H54 (cell line): ENCODE measurements around the gene SLC24A5.

Experiments
- DNase-seq: peaks from one replicate; pipeline ENCODE4 v3.0.0; 2011; ENCODE audit warnings: low spot score, mixed read lengths; ENCODE audit not compliant: insufficient read length
- FAIRE-seq: peaks from 3 replicates; lab custom pipeline; 2011; peaks lifted over from hg19 to GRCh38; lab: Jason Lieb, UNC
- POLR2A ChIP-seq: IDR thresholded peaks from 2 replicates; pipeline ENCODE4 v1.6.1; 2011; ENCODE audit warnings: low read depth, mild to moderate bottlenecking, low read length

SLC24A5 gene

GRCh38 chr15:48145923-48146322 is 25.1 kb downstream of the SLC24A5 start:
- no peak for TF ChIP-seq POLR2A
- DNase-seq (no peak), FAIRE-seq (no peak)

- FAIRE-seq (no peak), DNase-seq (no peak)
- no peak for TF ChIP-seq POLR2A
Measured at GRCh38 chr15:48147358-48147757, 26.6 kb downstream of the SLC24A5 start.

GRCh38 chr15:48149858-48150257 is 29.1 kb downstream of the SLC24A5 start:
- DNase-seq (no peak), FAIRE-seq (peak; percentile 33)
- no peak for TF ChIP-seq POLR2A

GRCh38 chr15:48153526-48153925 is 32.7 kb downstream of the SLC24A5 start:
- FAIRE-seq (no peak), DNase-seq (no peak)
- TF ChIP-seq POLR2A: no peak

- DNase-seq: no peak
- no peak for FAIRE-seq
- no peak for TF ChIP-seq POLR2A
Measured at GRCh38 chr15:48168616-48169015, 47.8 kb downstream of the SLC24A5 start.

- no peak for TF ChIP-seq POLR2A
Measured at GRCh38 chr15:48170981-48171380, 50.2 kb downstream of the SLC24A5 start.

GRCh38 chr15:48175126-48175525 is 54.3 kb downstream of the SLC24A5 start:
- no peak for FAIRE-seq
- DNase-seq: no peak
- TF ChIP-seq POLR2A: no peak

More at GRCh38 chr15:48170981-48171380, 50.2 kb downstream of the SLC24A5 start:
- DNase-seq (no peak), FAIRE-seq (no peak)

- FAIRE-seq (no peak), DNase-seq (no peak)
- TF ChIP-seq POLR2A: no peak
Measured at GRCh38 chr15:48176112-48176511, 55.3 kb downstream of the SLC24A5 start.

- TF ChIP-seq POLR2A: no peak
- FAIRE-seq: no peak
- no peak for DNase-seq
Measured at GRCh38 chr15:48176957-48177356, 56.2 kb downstream of the SLC24A5 start.

GRCh38 chr15:48177383-48177765 is 56.6 kb downstream of the SLC24A5 start:
- DNase-seq (peak; percentile 12), FAIRE-seq (peak; percentile 36)
- no peak for TF ChIP-seq POLR2A

GRCh38 chr15:48177766-48178647 is 57.2 kb downstream of the SLC24A5 start, which contains the start of gene MYEF2:
Gene MYEF2 (minus strand): TSS chr15:48178295. CDS start chr15:48178237, 58 bp downstream.
- peak; percentile 26; the same call in 1 of the 2 replicates for TF ChIP-seq POLR2A
- peak; percentile 51 for DNase-seq
- no peak for FAIRE-seq

GRCh38 chr15:48178648-48178931 is 57.8 kb downstream of the SLC24A5 start:
- no peak for FAIRE-seq
- no peak for TF ChIP-seq POLR2A
- no peak for DNase-seq

GRCh38 chr15:48182749-48183148 is 62.0 kb downstream of the SLC24A5 start:
- FAIRE-seq (no peak), DNase-seq (no peak)
- no peak for TF ChIP-seq POLR2A

GRCh38 chr15:48185529-48185928 is 64.7 kb downstream of the SLC24A5 start:
- no peak for FAIRE-seq
- DNase-seq: no peak
- no peak for TF ChIP-seq POLR2A

GRCh38 chr15:48186271-48186670 is 65.5 kb downstream of the SLC24A5 start:
- no peak for TF ChIP-seq POLR2A
- FAIRE-seq: no peak
- no peak for DNase-seq

GRCh38 chr15:48190932-48191573 is 70.3 kb downstream of the SLC24A5 start:
- FAIRE-seq (no peak), DNase-seq (peak; percentile 2)
- TF ChIP-seq POLR2A: no peak
